Neural cell (in vitro differentiated cells): ENCODE measurements around the gene TRIB2. TPM values are rescaled to one million over a fixed set of nuclear protein-coding genes. Genes with fewer than 3 reads are reported as not detected.

Source experiments
- H2AFZ ChIP-seq: fragments of 200-600, 300-800 bp; sonication (generic), shearing (Covaris generic); 2 replicates; pipeline ENCODE4 v1.6.0; 2014; ENCODE audit warnings: low read depth, mild to moderate bottlenecking, antibody characterized with exemption, low read length, moderate library complexity
- H3F3A ChIP-seq: fragments of 200-600 bp; shearing (Covaris generic); 2 replicates; pipeline ENCODE4 v1.6.1; 2016; ENCODE audit warnings: mild to moderate bottlenecking, moderate library complexity, mixed read lengths, antibody characterized with exemption, low read length; ENCODE audit not compliant: insufficient read depth, poor library complexity, severe bottlenecking
- H3K27ac ChIP-seq: fragments of 200-600, 300-800 bp; sonication (generic), shearing (Covaris generic); 2 replicates; pipeline ENCODE4 v1.5.1; 2014; ENCODE audit warnings: mild to moderate bottlenecking, low read length, moderate library complexity
- H3K27me3 ChIP-seq: fragments of 300-800, 200-600 bp; sonication (generic), shearing (Covaris generic); 2 replicates; pipeline ENCODE4 v1.6.0; 2014; ENCODE audit warnings: mild to moderate bottlenecking, low read depth, low read length, moderate library complexity; ENCODE audit not compliant: insufficient read depth
- H3K36me3 ChIP-seq: fragments of 300-800, 200-600 bp; sonication (generic), shearing (Covaris generic); 2 replicates; pipeline ENCODE4 v1.5.1; 2014; ENCODE audit warnings: mild to moderate bottlenecking, antibody characterized with exemption, low read length, moderate library complexity; ENCODE audit not compliant: insufficient read depth
- H3K4me2 ChIP-seq: fragments of 300-800, 200-600 bp; sonication (generic), shearing (Covaris generic); 2 replicates; pipeline ENCODE4 v1.6.0; 2014; ENCODE audit warnings: mild to moderate bottlenecking, low read length
- H3K4me3 ChIP-seq: fragments of 300-800, 200-600 bp; sonication (generic), shearing (Covaris generic); 2 replicates; pipeline ENCODE4 v1.5.1; 2014; ENCODE audit warnings: mild to moderate bottlenecking, low read length, moderate library complexity
- H3K79me2 ChIP-seq: fragments of 200-600 bp; shearing (Covaris generic); replicated peaks from 2 replicates; pipeline ENCODE4 v1.6.0; 2014; ENCODE audit warnings: mild to moderate bottlenecking, low read length, moderate library complexity; ENCODE audit not compliant: insufficient read depth
- H3K9ac ChIP-seq: fragments of 300-800, 200-600 bp; sonication (generic), shearing (Covaris generic); 2 replicates; pipeline ENCODE4 v1.6.1; 2016; ENCODE audit warnings: mild to moderate bottlenecking, low read length, mixed read lengths
- H3K9me2 ChIP-seq: fragments of 200-600 bp; shearing (Covaris generic); 2 replicates; pipeline ENCODE4 v1.6.1; 2016; ENCODE audit warnings: mild to moderate bottlenecking, low read length, mixed read lengths; ENCODE audit not compliant: insufficient read depth
- H3K9me3 ChIP-seq: fragments of 200-600, 300-800 bp; sonication (generic), shearing (Covaris generic); 2 replicates; pipeline ENCODE4 v1.6.1; 2016; ENCODE audit warnings: mild to moderate bottlenecking, mixed run types, low read length, moderate library complexity, mixed read lengths
- H4K20me1 ChIP-seq: fragments of 200-600 bp; shearing (Covaris generic); 2 replicates; pipeline ENCODE4 v1.6.1; 2016; ENCODE audit warnings: mild to moderate bottlenecking, mixed run types; ENCODE audit not compliant: insufficient read depth
- EP300 ChIP-seq: fragments of 450-650 bp; conservative IDR thresholded peaks from 2 replicates; pipeline ENCODE4 v1.6.1; 2014; ENCODE audit warnings: antibody characterized with exemption, mild to moderate bottlenecking, moderate library complexity; ENCODE audit not compliant: poor library complexity, severe bottlenecking
- EZH2 ChIP-seq: fragments of 200-600, 300-800 bp; shearing (Covaris generic), sonication (generic); IDR thresholded peaks from 2 replicates; pipeline ENCODE4 v1.6.1; 2014; ENCODE audit warnings: antibody characterized with exemption, low read length, borderline replicate concordance, mild to moderate bottlenecking; ENCODE audit not compliant: insufficient read depth, poor library complexity, severe bottlenecking
- MXI1 ChIP-seq: fragments of 450-650 bp; conservative IDR thresholded peaks from 2 replicates; pipeline ENCODE4 v1.6.1; 2014; ENCODE audit warnings: antibody characterized with exemption, mild to moderate bottlenecking; ENCODE audit not compliant: poor library complexity, severe bottlenecking
- POLR2AphosphoS5 ChIP-seq: IDR thresholded peaks from 2 replicates; pipeline ENCODE4 v1.6.1; 2012
- RAD21 ChIP-seq: fragments of 450-650 bp; conservative IDR thresholded peaks from 2 replicates; pipeline ENCODE4 v1.6.1; 2014; ENCODE audit warnings: antibody characterized with exemption, mild to moderate bottlenecking, moderate library complexity
- SMC3 ChIP-seq: fragments of 450-650 bp; conservative IDR thresholded peaks from 2 replicates; pipeline ENCODE4 v1.6.1; 2014; ENCODE audit warnings: antibody characterized with exemption, mild to moderate bottlenecking, moderate library complexity; ENCODE audit not compliant: poor library complexity
- TAF1 ChIP-seq: IDR thresholded peaks from 2 replicates; pipeline ENCODE4 v1.6.1; 2012; ENCODE audit warnings: low read depth
- polyA plus RNA-seq: library from polyadenylated mRNA; depleted of rRNA; stranded (reverse); fragments of >200 nt; gene quantifications from 2 replicates; pipeline ENCODE4 v1.2.3, GENCODE V29; 2014
- TF ChIP-seq, protein P1 (sequence below): fragments of 450-650 bp; IDR thresholded peaks from 2 replicates; pipeline ENCODE4 v1.5.1; 2014; ENCODE audit warnings: antibody characterized with exemption, mild to moderate bottlenecking, moderate library complexity; ENCODE audit not compliant: poor library complexity, severe bottlenecking
- TF ChIP-seq, protein P2 (sequence below): IDR thresholded peaks from 2 replicates; pipeline ENCODE4 v1.6.1; 2012; ENCODE audit warnings: borderline replicate concordance

TRIB2 gene
- polyA plus RNA-seq, 1 donor from 2014 or later: 123 TPM

- peaks cover 7% of the 10 kb centered on the region for H4K20me1 ChIP-seq
- TF ChIP-seq POLR2AphosphoS5 (no peak), EP300 (no peak), SMC3 (no peak), MXI1 (no peak)
- TF ChIP-seq, protein P1, sequence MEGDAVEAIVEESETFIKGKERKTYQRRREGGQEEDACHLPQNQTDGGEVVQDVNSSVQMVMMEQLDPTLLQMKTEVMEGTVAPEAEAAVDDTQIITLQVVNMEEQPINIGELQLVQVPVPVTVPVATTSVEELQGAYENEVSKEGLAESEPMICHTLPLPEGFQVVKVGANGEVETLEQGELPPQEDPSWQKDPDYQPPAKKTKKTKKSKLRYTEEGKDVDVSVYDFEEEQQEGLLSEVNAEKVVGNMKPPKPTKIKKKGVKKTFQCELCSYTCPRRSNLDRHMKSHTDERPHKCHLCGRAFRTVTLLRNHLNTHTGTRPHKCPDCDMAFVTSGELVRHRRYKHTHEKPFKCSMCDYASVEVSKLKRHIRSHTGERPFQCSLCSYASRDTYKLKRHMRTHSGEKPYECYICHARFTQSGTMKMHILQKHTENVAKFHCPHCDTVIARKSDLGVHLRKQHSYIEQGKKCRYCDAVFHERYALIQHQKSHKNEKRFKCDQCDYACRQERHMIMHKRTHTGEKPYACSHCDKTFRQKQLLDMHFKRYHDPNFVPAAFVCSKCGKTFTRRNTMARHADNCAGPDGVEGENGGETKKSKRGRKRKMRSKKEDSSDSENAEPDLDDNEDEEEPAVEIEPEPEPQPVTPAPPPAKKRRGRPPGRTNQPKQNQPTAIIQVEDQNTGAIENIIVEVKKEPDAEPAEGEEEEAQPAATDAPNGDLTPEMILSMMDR: no peak
- no peak overlapping the region for H3K4me3 ChIP-seq
- no peaks in the 10 kb centered on the region for H3K9me3 ChIP-seq
- no peaks in the 10 kb centered on the region for H3K27me3 ChIP-seq
- H2AFZ ChIP-seq: no peak overlapping the region
- H3K36me3 ChIP-seq: peaks cover 11% of the 10 kb centered on the region
- H3K4me2 ChIP-seq: no peak overlapping the region
- H3K79me2 ChIP-seq: peaks cover 54% of the 10 kb centered on the region
- no peaks in the 10 kb centered on the region for H3F3A ChIP-seq
- H3K9me2 ChIP-seq: no peaks in the 10 kb centered on the region
- no peak overlapping the region for H3K9ac ChIP-seq
- no peak overlapping the region for H3K27ac ChIP-seq
Measured at GRCh38 chr2:12734914-12735654, 18.3 kb downstream of the TRIB2 start.

DNA sequence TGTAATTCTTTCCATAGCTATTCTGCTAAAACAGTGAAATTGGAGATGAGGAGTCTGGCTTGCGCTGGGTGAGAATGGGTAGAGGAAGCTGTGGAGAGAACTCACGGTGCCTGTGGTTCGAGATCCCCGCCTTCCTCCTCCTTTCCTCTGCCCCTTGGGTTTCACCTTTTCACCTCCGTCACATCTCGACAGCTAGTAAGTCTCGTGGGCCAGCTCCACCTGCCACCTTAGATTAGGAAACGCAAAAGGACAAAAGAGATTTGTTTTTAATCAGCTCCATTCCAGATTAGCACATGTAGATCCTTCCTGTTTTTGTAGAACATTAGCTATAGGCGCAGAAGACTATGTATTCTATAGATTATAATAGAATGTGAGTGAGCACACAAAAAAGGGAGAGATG, 20.6 kb downstream of the TRIB2 start:
- H3K4me2 ChIP-seq: no peak overlapping the region
- H3K36me3 ChIP-seq: peaks cover 18% of the 10 kb centered on the region
- no peak for TF ChIP-seq EZH2
- TF ChIP-seq, protein P2, sequence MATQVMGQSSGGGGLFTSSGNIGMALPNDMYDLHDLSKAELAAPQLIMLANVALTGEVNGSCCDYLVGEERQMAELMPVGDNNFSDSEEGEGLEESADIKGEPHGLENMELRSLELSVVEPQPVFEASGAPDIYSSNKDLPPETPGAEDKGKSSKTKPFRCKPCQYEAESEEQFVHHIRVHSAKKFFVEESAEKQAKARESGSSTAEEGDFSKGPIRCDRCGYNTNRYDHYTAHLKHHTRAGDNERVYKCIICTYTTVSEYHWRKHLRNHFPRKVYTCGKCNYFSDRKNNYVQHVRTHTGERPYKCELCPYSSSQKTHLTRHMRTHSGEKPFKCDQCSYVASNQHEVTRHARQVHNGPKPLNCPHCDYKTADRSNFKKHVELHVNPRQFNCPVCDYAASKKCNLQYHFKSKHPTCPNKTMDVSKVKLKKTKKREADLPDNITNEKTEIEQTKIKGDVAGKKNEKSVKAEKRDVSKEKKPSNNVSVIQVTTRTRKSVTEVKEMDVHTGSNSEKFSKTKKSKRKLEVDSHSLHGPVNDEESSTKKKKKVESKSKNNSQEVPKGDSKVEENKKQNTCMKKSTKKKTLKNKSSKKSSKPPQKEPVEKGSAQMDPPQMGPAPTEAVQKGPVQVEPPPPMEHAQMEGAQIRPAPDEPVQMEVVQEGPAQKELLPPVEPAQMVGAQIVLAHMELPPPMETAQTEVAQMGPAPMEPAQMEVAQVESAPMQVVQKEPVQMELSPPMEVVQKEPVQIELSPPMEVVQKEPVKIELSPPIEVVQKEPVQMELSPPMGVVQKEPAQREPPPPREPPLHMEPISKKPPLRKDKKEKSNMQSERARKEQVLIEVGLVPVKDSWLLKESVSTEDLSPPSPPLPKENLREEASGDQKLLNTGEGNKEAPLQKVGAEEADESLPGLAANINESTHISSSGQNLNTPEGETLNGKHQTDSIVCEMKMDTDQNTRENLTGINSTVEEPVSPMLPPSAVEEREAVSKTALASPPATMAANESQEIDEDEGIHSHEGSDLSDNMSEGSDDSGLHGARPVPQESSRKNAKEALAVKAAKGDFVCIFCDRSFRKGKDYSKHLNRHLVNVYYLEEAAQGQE: no peak
- no peak for TF ChIP-seq SMC3
- TF ChIP-seq TAF1: no peak
- TF ChIP-seq, protein P1: no peak
- TF ChIP-seq RAD21: no peak
- no peak for TF ChIP-seq POLR2AphosphoS5
- TF ChIP-seq MXI1: no peak
- TF ChIP-seq EP300: no peak
- no peaks in the 10 kb centered on the region for H3F3A ChIP-seq
- no peak overlapping the region for H2AFZ ChIP-seq
- no peaks in the 10 kb centered on the region for H3K9me3 ChIP-seq
- no peaks in the 10 kb centered on the region for H3K27me3 ChIP-seq
- H3K4me3 ChIP-seq: no peak overlapping the region
- H3K27ac ChIP-seq: no peak overlapping the region
- peaks cover 39% of the 10 kb centered on the region for H3K79me2 ChIP-seq
- no peaks in the 10 kb centered on the region for H3K9me2 ChIP-seq
- H3K9ac ChIP-seq: no peak overlapping the region
- peaks cover 4% of the 10 kb centered on the region for H4K20me1 ChIP-seq
